Kidney glomerular epithelial cell (primary cell): ENCODE results near the gene AMOTL1.
"Not testable (repeated sequence)": the region's sequence is repeated elsewhere in the genome, so short reads cannot be mapped to it uniquely, and the experiment has no call there.

Experiments used
- DNase-seq: peaks from one replicate; lab custom pipeline; 2025; lab: John Stamatoyannopoulos, UW

The AMOTL1 gene

DNA sequence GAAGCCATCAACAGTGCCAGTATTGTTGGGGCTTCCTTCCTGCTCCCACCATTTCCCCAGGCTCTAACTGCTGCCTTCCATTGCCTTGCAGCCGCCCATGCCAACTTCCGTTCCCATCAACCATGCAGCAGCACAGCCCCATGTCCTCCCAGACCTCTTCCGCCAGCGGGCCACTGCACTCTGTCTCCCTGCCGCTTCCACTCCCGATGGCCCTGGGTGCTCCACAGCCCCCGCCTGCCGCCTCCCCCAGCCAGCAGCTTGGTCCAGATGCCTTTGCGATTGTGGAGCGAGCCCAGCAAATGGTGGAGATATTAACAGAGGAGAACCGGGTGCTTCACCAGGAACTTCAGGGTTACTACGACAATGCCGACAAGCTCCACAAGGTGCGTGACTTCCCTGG, 53.3 kb downstream of the AMOTL1 start:
- DNase-seq = no peak

DNA sequence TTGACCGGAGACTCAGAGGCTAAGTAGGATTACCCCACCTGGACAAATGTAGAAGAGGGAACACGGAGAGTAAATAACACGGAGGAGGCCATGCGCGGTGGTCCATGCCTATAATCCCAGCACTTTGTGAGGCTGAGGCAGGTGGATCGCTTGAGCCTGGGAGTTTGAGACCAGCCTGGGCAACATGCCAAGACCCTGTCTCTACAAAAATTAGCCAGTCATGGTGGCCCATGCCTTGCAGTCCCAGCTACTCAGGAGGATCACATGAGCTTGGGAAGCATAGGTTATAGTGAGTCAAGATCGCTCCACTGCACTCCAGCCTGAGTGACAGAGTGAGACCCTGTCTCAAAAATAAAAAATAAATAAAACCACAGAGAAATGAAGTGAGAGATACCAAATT, 53.9 kb downstream of the AMOTL1 start:
- DNase-seq = no peak

DNA sequence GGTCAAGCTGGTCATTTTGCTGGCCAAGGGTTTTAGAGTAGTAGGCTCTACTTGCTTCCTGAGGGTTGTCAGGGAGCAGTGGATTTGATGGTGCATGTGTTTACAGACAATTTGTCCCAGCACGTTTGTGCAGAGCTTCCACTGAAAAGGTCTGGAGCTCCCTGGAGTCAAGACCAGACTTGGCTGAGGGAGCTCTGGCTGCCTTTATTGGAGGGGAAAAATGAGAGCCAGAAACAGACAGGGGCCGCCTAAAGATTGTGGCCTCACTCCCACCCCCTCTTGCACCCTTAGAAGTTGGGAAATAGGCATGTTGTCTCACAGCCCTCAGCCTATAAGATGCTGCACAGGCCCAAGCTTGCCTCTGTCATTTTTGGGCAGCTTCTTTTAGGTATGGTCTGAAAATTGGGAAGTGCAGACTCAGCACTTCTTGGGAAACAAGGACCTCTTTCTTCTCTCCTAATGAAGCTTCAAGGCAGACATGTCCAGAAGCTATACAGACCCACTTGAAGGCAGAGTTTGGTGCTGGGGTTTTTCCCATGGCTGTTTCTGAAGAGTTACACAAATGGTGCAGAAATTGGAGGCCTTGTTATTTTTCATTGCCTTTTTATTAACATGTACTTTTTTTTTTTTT, 55.1 kb downstream of the AMOTL1 start:
- DNase-seq = no peak

DNA sequence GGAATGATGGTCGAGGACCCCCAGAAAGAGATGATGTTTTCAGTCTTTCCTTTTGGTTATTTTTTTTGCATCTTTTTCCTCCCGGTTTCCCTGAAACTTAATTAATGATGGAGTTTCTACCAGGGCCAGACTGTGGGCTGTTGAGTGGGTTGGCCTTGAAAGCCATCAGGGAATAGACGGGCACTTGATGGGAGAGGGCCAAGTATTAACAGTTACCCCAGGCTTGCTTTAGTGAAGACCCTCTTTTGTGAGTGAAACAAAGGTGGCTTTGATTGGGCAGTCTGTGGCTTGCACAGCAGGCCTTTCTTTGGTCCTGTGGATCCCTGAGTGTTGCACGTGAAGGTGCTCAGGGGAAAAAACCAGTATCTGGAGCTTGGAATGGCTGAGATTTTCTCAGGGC, 56.9 kb downstream of the AMOTL1 start:
- no peak for DNase-seq

DNA sequence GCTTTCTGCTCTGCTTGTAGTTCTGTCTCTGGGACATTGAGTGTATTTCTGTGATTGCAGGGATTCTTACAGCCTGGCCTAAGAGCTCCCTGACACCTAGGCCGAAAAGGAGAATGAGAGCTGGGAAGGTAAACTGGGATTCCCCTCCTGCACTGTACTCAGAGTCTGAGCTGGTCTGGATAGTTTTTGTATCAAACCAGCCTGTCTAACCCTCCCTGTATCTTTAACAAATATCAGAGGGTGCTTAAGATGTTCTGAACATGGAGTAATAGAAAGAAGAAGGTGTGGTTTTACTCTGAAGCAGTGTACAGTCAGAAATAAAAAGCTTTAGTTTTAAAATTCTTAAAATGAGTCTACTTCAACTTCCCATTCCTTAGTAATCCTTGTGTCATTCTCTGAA, 57.3 kb downstream of the AMOTL1 start:
- no peak for DNase-seq

DNA sequence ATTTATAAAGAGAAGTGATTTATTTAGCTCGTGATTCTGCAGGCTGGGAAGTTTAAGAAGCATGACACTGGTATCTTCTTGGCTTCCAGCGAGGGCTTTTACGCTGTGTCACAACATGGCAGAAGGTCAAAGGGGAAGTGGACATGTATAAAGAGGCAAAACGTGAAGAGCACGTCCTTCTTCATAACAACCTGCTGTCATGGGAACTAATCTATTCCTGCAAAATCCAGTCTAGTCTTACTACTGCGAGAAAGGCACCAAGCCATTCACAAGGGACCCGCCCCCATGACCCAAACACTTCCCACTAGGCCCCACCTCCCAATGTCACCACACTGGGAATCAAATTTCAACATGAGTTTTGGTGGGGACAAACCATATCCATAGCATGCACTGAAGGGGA, 58.3 kb downstream of the AMOTL1 start:
- no peak for DNase-seq

DNA sequence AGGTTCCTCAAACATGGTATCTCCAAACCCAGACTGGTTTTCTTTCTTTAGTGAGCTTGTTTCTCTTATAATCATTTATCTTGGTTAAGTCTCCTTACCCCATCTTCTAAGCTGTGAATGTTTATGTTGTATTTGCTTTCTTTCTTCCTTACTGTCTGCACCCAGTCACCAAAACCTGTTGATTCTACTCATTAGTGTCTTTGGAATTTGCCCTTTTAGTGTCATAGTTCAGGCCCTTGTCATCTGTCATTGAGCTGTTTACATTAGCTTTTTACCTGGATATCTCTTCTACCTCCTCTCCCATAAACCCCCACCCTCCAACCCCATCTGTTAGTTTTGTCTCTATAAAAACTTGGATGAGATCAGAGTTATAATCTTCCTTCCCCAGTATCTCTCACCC, 59.9 kb downstream of the AMOTL1 start:
- no peak for DNase-seq

DNA sequence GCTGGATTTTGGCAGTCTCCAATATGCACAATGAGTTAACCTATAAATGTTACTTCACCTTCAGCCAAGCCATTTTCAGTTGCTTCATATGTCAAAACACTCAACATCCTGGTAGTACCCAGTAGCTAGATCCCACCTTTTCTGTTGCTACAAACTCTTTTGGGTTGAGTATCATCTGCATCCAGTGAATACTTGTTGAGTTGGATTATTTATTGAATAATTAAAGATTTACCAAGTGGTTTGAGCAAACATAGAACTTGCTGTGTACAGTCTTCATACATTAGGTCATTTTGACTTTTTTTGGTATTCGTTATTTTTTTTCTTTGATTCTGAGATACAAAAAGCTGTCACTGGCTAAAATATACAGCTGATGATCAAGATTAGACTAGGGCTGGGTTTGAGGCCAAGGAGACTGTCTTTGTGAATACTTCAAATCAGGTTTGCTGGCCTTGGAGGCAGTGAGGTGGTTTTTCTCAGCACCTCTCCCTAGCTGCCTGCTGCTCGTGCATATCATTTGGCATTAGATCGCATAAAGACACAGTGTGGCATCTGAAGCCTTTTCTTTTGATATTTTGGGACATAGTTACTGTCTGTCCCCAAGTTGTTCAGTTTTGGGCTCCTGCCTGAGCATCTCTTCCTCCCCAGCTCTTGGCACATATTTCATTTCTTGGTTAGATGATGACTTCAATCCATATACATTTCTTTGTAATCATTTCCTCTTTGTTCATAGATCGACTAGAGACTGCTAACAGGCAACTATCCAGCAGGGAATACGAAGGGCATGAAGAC, 62.8 kb downstream of the AMOTL1 start:
- no peak for DNase-seq

DNA sequence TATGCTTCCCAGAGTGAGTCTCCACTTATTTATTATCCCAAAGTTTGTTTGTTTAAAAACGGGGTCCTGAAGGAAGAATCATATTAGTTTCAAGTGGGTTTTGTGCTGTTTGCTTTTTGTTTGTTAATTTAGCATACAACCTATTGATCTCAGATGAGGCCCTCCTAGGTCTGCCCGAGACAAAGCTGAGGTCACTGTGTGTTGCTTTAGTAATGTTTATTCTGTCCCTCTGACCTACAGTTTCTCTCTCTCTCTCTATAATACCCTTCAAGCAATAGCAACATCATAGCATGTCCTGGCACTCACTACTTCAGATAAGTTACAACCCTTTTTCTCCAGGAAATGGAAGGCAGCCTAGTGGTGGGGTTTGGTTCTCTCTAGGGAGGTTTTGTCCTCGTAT, 63.4 kb downstream of the AMOTL1 start:
- no peak for DNase-seq

DNA sequence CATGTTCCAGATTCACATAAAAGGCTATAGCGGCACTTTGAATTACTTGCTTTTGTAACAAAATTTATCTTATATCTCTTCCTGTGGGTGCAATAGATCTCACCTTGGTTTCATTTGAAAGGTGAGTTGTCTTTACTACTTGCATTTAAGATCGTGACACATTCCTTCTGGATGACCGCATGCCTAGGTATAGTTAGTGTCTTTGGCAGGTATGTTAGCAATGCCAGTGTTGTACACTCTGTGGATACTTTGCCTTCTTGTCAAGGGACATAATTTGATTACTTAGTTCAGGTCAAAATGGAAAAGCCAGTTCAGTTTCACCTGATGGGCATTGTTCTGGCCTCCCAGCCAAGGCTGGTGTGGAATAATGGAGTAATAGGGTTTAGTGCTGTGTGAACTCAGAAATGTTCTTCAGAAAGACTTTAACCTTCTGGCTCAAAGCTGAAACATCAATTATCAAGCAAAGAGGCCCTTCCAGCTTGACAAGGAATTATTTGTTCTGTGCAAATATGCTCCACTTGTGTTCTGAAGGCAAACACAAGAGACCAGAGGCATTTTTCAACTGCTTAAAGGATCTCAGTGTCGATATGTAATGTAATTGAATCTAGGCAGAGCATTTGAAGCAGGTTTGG, 64.6 kb downstream of the AMOTL1 start:
- DNase-seq = no peak

DNA sequence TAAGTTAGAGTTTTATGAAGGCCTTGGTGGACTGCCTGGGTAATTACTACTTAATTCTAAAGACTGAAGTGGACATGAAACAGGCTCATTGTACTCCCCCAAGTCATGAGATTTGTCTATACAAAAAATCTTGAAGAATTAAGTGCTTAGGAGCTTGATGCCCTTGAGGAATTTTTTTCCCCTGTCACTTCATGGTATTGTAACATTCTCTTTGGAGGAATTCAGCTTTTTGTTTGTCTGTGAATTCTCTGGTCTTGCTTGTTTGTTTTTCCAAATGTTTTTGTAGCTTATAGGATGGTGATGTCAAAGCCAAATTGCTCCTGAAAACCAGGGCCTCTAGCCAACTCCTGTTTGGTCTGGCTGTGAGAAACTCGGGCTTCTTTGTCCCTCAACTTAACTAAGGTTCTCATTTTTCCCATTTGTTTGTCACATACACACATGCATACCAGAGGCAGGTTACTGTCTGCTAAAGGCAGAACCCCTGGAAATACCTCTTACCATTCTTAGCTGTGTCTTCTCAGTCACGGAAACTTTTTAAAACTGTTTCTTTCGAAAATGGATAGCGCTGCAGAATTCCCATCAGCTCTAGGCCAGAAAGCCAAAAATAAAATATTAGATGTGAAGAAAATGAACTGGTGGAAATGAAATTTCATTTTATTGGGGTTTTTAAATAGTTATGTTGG, 66.9 kb downstream of the AMOTL1 start:
- no peak for DNase-seq

DNA sequence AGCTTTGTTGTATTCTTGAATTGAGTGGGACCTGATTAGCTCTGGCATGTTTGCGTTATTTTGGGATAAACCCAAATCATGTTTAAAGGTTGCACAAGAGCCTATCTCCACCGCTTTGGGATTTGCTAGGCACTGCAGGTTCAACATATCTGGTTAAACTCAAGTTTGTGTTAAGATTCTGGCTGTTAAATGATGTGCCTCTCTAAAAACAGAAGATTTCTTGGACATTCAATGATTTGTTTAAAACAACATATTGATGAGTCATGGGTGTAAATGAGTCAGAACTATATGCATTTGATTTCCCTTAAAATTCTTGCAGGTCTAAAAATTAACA, 67.4 kb downstream of the AMOTL1 start:
- no peak for DNase-seq

DNA sequence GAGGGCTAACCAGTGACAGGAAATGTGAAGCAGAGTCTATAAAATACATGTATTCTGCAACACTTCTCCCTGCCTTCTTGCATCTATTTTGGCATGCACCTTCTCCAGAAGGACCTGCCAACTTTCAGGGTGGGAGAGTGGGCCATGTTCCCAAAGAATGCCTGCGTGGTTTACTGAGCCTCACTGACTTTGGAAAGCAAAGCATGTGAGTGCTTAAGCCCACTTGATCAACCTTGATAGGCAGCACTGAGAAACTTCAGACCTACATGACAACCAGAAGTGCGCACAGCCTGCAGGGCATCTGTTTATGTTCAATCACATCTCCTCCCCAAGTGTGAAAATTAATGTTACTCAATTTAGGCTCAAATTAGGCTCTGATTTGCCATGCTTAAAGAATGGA, 69.2 kb downstream of the AMOTL1 start:
- DNase-seq = no peak

DNA sequence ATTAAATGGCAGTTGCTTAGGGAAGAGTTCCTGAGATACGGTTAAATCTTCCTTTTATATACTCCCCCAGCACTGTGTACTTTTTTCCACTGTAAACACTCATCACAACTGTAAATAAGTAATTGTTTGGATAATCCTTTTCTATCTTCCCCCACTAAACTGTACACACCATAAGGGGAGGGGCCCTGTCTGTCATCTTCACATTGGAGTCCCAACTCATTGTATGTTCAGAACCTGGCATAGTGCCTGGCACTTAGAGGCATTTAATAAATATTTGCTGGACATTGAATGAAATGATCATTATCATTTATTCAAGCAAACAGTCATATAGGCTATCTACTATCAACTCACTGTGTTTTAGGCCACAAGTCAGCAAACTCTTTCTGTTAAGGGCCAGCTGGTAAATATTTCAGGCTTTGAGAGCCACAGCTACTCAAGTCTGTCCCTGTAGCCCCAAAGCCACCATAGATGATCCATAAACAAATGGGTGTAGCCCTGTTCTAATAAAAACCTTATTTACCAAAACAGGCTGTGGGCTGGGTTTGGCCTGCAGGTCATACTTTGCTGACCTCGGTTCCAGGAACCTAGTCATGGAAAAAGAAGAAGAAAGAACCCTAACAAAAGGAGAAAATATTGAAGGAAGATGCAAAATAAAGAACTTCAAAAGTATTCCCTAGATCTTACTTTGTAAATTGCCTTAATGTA, 70.0 kb downstream of the AMOTL1 start:
- DNase-seq = no peak

DNA sequence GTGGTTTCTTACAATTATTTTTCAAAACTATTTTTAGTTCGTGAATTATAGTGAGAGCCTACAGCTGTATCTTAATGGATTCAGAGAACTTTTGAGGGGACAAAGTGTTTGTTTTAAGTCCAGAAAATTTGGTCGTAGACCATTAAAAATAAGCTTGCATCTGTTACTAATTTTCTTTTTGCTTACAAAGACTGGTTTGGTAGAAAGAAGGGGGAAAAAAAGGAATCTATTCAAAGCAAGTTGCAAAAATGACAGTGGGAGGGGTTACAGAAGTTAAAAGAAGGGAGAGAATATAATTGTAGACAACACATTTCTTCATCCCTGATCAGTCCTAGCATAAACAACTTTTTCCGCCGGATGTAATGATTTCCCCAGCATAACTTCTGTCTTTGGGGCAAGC, 72.1 kb downstream of the AMOTL1 start:
- DNase-seq = no peak

DNA sequence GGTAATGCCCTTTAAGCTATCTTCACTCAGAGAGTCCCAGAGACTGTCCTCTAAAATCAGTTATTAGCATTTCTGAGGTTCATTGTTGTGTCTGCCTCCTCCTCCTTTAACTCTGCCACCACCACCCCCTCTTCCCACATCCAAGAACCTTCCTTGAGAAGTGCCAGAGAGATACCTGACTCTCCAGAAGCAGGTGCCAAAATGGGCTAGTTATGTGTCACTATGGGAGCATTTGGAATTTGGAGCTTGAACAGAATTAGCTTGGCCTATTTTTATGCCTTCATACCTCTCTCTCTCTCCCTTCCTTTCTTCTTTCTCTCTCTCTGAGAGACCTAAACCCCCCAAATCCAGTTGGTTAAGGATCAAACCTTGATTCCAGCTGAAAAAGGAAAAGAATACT, 75.9 kb downstream of the AMOTL1 start:
- DNase-seq = no peak

DNA sequence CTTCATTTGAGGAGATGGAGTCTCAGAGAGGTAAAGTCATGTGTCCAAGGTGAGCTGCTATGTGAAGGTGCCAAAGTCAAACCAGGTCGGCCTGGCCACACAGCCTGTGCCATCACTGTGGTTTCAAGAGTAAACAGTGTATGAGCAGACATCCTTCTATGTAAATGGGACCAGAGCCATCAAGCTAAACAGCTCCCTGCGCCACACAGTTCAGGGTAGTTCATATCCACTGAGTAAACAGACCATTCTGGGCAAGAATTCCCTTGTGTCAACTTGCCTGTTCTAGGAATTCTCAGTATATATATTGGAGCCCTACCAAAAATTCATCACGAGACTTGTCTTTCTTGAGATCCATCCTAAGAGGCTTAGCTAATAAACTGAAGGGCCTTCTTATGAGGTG, 77.5 kb downstream of the AMOTL1 start:
- no peak for DNase-seq

DNA sequence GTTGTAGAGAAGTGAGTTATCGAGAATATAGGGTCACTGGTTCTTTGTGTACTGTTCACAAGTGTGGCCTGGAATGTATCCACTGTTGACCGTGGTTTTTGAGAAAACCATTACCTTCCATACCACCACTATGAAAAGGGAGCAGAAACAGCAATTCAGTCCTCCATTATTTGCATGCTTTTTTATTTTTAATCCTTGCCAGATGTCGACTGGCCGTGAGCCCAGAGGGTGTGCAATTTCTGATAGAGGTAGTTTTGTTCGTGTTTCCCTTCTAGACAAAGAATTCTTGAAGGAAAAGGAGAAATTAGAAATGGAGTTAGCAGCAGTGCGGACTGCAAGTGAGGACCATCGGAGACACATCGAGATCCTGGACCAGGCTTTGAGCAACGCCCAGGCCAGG, 81.7 kb downstream of the AMOTL1 start:
- DNase-seq = no peak

DNA sequence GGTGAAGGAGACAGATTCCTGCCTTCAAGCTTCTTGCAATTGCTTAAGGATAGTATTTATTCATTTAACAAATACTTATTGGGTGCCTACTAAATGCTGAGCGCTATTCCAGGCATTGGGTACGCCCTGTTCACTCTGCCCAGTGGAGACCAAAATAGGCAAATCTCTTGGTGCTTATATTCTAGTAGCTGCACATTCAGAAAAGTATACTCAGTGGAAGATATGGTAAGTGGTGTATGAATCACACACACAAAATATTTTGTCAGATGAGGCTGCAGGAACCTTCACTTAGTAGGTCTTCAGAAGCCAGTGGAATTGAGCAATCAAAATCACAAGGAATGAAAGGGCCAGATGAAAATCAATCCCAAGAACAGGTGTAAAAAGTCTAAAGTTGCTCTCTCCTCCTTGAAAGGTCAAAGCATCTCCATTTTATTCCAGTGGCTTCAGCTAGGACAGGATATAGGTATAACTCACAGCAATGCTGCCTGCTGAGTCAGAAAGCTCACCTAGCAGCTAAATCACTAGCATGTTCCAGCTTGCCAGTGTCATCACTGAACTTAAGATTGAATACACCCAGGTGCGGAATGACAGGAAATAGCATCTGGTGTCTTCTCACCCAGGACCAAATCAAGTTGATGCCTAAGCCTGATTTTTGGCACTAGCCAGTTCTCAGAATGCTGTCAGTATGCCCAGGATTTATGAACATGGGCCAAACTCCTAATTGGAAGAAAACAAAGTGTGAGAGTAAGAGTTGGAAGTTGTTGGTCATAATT, 83.9 kb downstream of the AMOTL1 start:
- no peak for DNase-seq

DNA sequence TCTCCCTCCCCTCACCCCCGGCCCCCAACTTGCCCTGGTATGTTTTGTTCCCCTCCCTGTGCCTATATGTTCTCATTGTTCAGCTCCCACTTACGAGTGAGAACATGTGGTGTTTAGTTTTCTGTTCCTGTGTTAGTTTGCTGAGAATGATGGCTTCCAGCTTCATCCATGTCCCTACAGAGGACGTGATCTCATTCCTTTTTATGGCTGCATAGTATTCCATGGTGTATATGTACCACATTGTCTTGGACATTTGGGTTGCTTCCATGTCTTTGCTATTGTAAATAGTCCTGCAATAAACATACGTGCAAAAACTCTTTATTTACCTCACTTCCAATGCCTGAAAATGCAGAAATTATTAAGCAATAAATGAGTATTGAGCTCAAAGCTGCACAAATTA, 85.1 kb downstream of the AMOTL1 start:
- not testable (repeated sequence) for DNase-seq

DNA sequence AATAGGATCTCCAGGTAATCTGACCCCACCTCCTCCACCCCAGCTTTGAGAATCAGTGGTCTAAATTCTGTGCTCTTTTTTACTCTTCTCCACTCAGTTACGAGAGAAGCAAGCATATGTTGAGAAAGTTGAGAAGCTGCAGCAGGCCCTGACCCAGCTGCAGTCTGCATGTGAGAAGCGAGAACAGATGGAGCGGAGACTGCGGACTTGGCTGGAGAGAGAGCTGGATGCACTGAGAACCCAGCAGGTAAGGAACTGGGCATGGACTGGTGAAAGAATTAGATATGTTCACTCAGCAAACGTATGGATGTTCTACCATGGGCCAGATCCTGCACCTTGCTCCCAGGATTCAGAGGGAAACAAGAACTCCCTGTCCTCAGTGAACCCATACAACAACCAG, 85.7 kb downstream of the AMOTL1 start:
- no peak for DNase-seq
